WI38 (cell line): ENCODE measurements around the gene SLC35D2.
A peak's percentile ranks its signal among the peaks of the same experiment; 100 is the strongest.
"Not testable (repeated sequence)": the region's sequence is repeated elsewhere in the genome, so short reads cannot be mapped to it uniquely, and the experiment has no call there.

ENCODE experiments used
- H3K4me3 ChIP-seq: 2 replicates; pipeline ENCODE4 v1.5.1; 2011; ENCODE audit warnings: low read depth, mild to moderate bottlenecking, control low read depth, low read length
- CTCF ChIP-seq: IDR thresholded peaks from 2 replicates; pipeline ENCODE4 v1.5.1; 2012; ENCODE audit warnings: low read depth, mild to moderate bottlenecking, control low read depth, low read length

Gene SLC35D2

GRCh38 chr9:96382839-96383164 lies 709 bp downstream of the SLC35D2 start:
- no peak for TF ChIP-seq CTCF
- peak overlapping the region; percentile 69 for H3K4me3 ChIP-seq

- TF ChIP-seq CTCF = no peak
- H3K4me3 ChIP-seq = no peak overlapping the region; the same call in 1 of the 2 replicates
Measured at GRCh38 chr9:96382175-96382574, 1.3 kb downstream of the SLC35D2 start.

- TF ChIP-seq CTCF = no peak
Measured at GRCh38 chr9:96381696-96382095, 1.8 kb downstream of the SLC35D2 start.

GRCh38 chr9:96381125-96381524 lies 2.4 kb downstream of the SLC35D2 start:
- TF ChIP-seq CTCF = no peak
- no peak overlapping the region for H3K4me3 ChIP-seq

More at GRCh38 chr9:96381696-96382095, 1.8 kb downstream of the SLC35D2 start:
- H3K4me3 ChIP-seq = no peak overlapping the region

- no peak overlapping the region for H3K4me3 ChIP-seq
- TF ChIP-seq CTCF = no peak
Measured at GRCh38 chr9:96379461-96379860, 4.0 kb downstream of the SLC35D2 start.

- H3K4me3 ChIP-seq = no peak overlapping the region
- no peak for TF ChIP-seq CTCF
Measured at GRCh38 chr9:96378187-96378586, 5.3 kb downstream of the SLC35D2 start.

- TF ChIP-seq CTCF = no peak
- no peak overlapping the region for H3K4me3 ChIP-seq
Measured at GRCh38 chr9:96376891-96377874, 6.3 kb downstream of the SLC35D2 start.

GRCh38 chr9:96375507-96375906 lies 8.0 kb downstream of the SLC35D2 start:
- not testable (repeated sequence) for H3K4me3 ChIP-seq
